BJ (cell line): Measurements from ENCODE around the gene ANKFN1. TPM values are rescaled to one million over a fixed set of nuclear protein-coding genes. Genes with fewer than 3 reads are reported as not detected.

ENCODE experiments used
- CTCF ChIA-PET: fragments of 350-600 bp; formaldehyde crosslinking; extraction: SDS; loops from one replicate; lab custom pipeline; 2021; ENCODE audit warnings: antibody characterized with exemption, inconsistent platforms; lab: Yijun Ruan, JAX
- POLR2A ChIA-PET: fragments of 300-600 bp; sonication (Branson Sonifier 250); formaldehyde crosslinking; extraction: SDS; loops from one replicate; lab custom pipeline; 2021; ENCODE audit warnings: antibody characterized with exemption; lab: Charles Lee
- DNase-seq: peaks from one replicate; pipeline ENCODE4 v3.0.0-alpha.2; 2011; ENCODE audit warnings: low read depth
- H3K27me3 ChIP-seq: 2 replicates; pipeline ENCODE4 v1.6.0; 2011; ENCODE audit warnings: low read length; ENCODE audit not compliant: control insufficient read depth, insufficient read depth
- H3K36me3 ChIP-seq: 2 replicates; pipeline ENCODE4 v1.5.1; 2011; ENCODE audit warnings: low read length; ENCODE audit not compliant: control insufficient read depth, insufficient read depth
- H3K4me3 ChIP-seq: 2 replicates; pipeline ENCODE4 v1.5.1; 2011; ENCODE audit warnings: low read depth, mild to moderate bottlenecking, control low read depth, low read length
- CTCF ChIP-seq: IDR thresholded peaks from 2 replicates; pipeline ENCODE4 v1.5.1; 2011; ENCODE audit warnings: low read depth, mild to moderate bottlenecking, control low read depth, inconsistent platforms, low read length, moderate library complexity; ENCODE audit not compliant: insufficient read depth
- polyA plus RNA-seq: library from polyadenylated mRNA; depleted of rRNA; stranded (reverse); fragments of >200 nt; gene quantifications from 2 replicates; pipeline ENCODE4 v1.2.3, GENCODE V29; 2011

The ANKFN1 gene
- polyA plus RNA-seq, 1 experiment: 0.06 TPM

GRCh38 chr17:56257075-56257474 lies 103.8 kb downstream of the ANKFN1 start:
- DNase-seq: no peak
- Histone ChIP-seq H3K4me3 (no peak overlapping the region), H3K27me3 (no peaks in the 10 kb centered on the region), H3K36me3 (no peaks in the 10 kb centered on the region)
- POLR2A ChIA-PET: no interaction called here
- CTCF ChIA-PET: no interaction called here
- TF ChIP-seq CTCF: no peak

- Histone ChIP-seq H3K36me3 (no peaks in the 10 kb centered on the region), H3K27me3 (no peaks in the 10 kb centered on the region), H3K4me3 (no peak overlapping the region)
- ChIA-PET CTCF (interaction anchor here (0.6 kb wide), 1 partner anchor 10 kb away, joined by 3 read pairs; no protein-coding TSS in a partner anchor), POLR2A (no interaction called here)
- DNase-seq: no peak
- TF ChIP-seq CTCF: no peak
These were observed 107.2 kb downstream of the ANKFN1 start for GRCh38 chr17:56260376-56261002.

- Histone ChIP-seq H3K36me3 (no peaks in the 10 kb centered on the region), H3K4me3 (no peak overlapping the region), H3K27me3 (no peaks in the 10 kb centered on the region)
- ChIA-PET POLR2A (no interaction called here), CTCF (no interaction called here)
- TF ChIP-seq CTCF: no peak
- DNase-seq: no peak
These were observed 109.5 kb downstream of the ANKFN1 start for GRCh38 chr17:56262803-56263202.

GRCh38 chr17:56269556-56270389 lies 116.5 kb downstream of the ANKFN1 start:
- CTCF ChIA-PET: interaction anchor here (0.7 to 1.1 kb wide), 4 partner anchors 12 to 688 kb away, joined by 3 read pairs; no protein-coding TSS in a partner anchor
- no peaks in the 10 kb centered on the region for H3K27me3 ChIP-seq
- POLR2A ChIA-PET: no interaction called here
- DNase-seq: peak; percentile 31
- H3K36me3 ChIP-seq: no peaks in the 10 kb centered on the region
- H3K4me3 ChIP-seq: no peak overlapping the region
- no peak for TF ChIP-seq CTCF

GRCh38 chr17:56274491-56274890 lies 121.2 kb downstream of the ANKFN1 start:
- CTCF ChIA-PET: no interaction called here
- no peaks in the 10 kb centered on the region for H3K27me3 ChIP-seq
- no peak for DNase-seq
- no peak overlapping the region for H3K4me3 ChIP-seq
- H3K36me3 ChIP-seq: no peaks in the 10 kb centered on the region
- no peak for TF ChIP-seq CTCF
- POLR2A ChIA-PET: no interaction called here
